PC-9 (cell line): ENCODE data around the gene CDK5RAP3. TPM values are rescaled to one million over a fixed set of nuclear protein-coding genes. Genes with fewer than 3 reads are reported as not detected.
A peak's percentile ranks its signal among the peaks of the same experiment; 100 is the strongest.

Source experiments
- Bru-seq: library from RNA; stranded (reverse); fragments of 400-500 nt; gene quantifications from one replicate; lab custom pipeline; 2021; lab: Mats Ljungman, UMichigan
- BruChase-seq, 2 experiments: library from RNA; stranded (reverse); fragments of 400-500 nt; gene quantifications; one replicate each; lab custom pipeline; 2021; lab: Mats Ljungman, UMichigan
- BruUV-seq: library from RNA; stranded (reverse); fragments of 400-500 nt; replicated peaks from 2 replicates; lab custom pipeline; 2021; lab: Mats Ljungman, UMichigan
- CTCF ChIA-PET: fragments of 300-600 bp; sonication (Branson Sonifier 250); formaldehyde crosslinking; loops from one replicate; lab custom pipeline; 2022; ENCODE audit warnings: antibody characterized with exemption; lab: Charles Lee
- POLR2A ChIA-PET: fragments of 300-600 bp; sonication (Branson Sonifier 250); formaldehyde crosslinking; loops from one replicate; lab custom pipeline; 2022; ENCODE audit warnings: antibody characterized with exemption; ENCODE audit not compliant: unreplicated experiment; lab: Charles Lee
- DNase-seq, 2 experiments: peaks; one replicate each; pipeline versions ENCODE4 v3.0.0 to v3.0.0-alpha.2; 2015 to 2022; ENCODE audit warnings: mixed read lengths in 1 of 2
- H2AFZ ChIP-seq: fragments of 200-600 bp; sonication (generic); 2 replicates; pipeline ENCODE4 v1.8.1; 2017; ENCODE audit warnings: antibody characterized with exemption
- H3F3A ChIP-seq: fragments of 200-600 bp; sonication (generic); 2 replicates; pipeline ENCODE4 v1.8.1; 2017; ENCODE audit warnings: antibody characterized with exemption, mild to moderate bottlenecking, low read depth; ENCODE audit not compliant: insufficient read depth
- H3K27ac ChIP-seq: fragments of 200-600 bp; sonication (generic); 2 replicates; pipeline ENCODE4 v1.6.1; 2016; ENCODE audit warnings: mixed run types
- H3K27me3 ChIP-seq: fragments of 200-600 bp; sonication (generic); 2 replicates; pipeline ENCODE4 v1.6.1; 2016; ENCODE audit warnings: low read depth, mixed run types; ENCODE audit not compliant: insufficient read depth
- H3K36me3 ChIP-seq: fragments of 200-600 bp; sonication (generic); 2 replicates; pipeline ENCODE4 v1.6.1; 2016; ENCODE audit warnings: low read depth, mixed run types
- H3K4me1 ChIP-seq: fragments of 200-600 bp; sonication (generic); replicated peaks from 2 replicates; pipeline ENCODE4 v1.6.1; 2016; ENCODE audit warnings: mixed run types; ENCODE audit not compliant: insufficient read depth
- H3K4me2 ChIP-seq: fragments of 200-600 bp; sonication (generic); 2 replicates; pipeline ENCODE4 v1.6.1; 2017; ENCODE audit warnings: mixed run types
- H3K4me3 ChIP-seq: fragments of 200-600 bp; sonication (generic); 2 replicates; pipeline ENCODE4 v1.6.1; 2016; ENCODE audit warnings: mixed run types
- H3K79me2 ChIP-seq: fragments of 200-600 bp; sonication (generic); 2 replicates; pipeline ENCODE4 v1.6.1; 2017; ENCODE audit warnings: low read depth, mixed run types
- H3K9me2 ChIP-seq: fragments of 200-600 bp; sonication (generic); 2 replicates; pipeline ENCODE4 v1.8.1; 2017; ENCODE audit warnings: mild to moderate bottlenecking; ENCODE audit not compliant: insufficient read depth
- H3K9me3 ChIP-seq: fragments of 200-600 bp; sonication (generic); 2 replicates; pipeline ENCODE4 v1.8.1; 2016; ENCODE audit warnings: low read depth; ENCODE audit not compliant: insufficient read depth
- H4K20me1 ChIP-seq: fragments of 200-600 bp; sonication (generic); 2 replicates; pipeline ENCODE4 v1.8.1; 2017; ENCODE audit not compliant: insufficient read depth
- CTCF ChIP-seq: fragments of 200-600 bp; sonication (generic); conservative IDR thresholded peaks from 2 replicates; pipeline ENCODE4 v1.6.1; 2017; ENCODE audit warnings: mixed run types, antibody characterized with exemption, mild to moderate bottlenecking, moderate library complexity
- EZH2 ChIP-seq: fragments of 200-600 bp; sonication (generic); IDR thresholded peaks from 2 replicates; pipeline ENCODE4 v1.8.0; 2017; ENCODE audit warnings: antibody characterized with exemption, low read depth
- intact Hi-C: fragments of 100-400 bp; cut with micrococcal nuclease; formaldehyde crosslinking; loops from one replicate; pipeline ENCODE4 v1.10.0; 2022; ENCODE audit not compliant: unreplicated experiment
- long read RNA-seq: library from polyadenylated mRNA; stranded (forward); transcript quantifications from one replicate; pipeline ENCODE4 v2.0.0, GENCODE V29; 2022
- total RNA-seq: library from RNA; stranded (reverse); gene quantifications from 2 replicates; pipeline ENCODE4 v1.2.3, GENCODE V29; 2021

The CDK5RAP3 gene
- total RNA-seq (147 and 195 TPM in 2 replicates), Bru-seq, nascent RNA (percentile 54 among the genes with signal in this experiment), BruChase-seq, experiment 1, labeled RNA remaining after a 2-hour chase (percentile 72 among the genes with signal in this experiment), BruChase-seq, experiment 2, labeled RNA remaining after a 6-hour chase (percentile 79 among the genes with signal in this experiment)
- long read RNA-seq, transcript CDK5RAP3-231 (12 exons, 2,759 nt), result minor isoform, 36 of 205 reads
- long read RNA-seq, transcript CDK5RAP3-201 (14 exons, 1,866 nt), result major isoform, 114 of 205 reads
- long read RNA-seq, partial matches to known transcripts, result 26 of 205 reads
- long read RNA-seq, other reads (novel, unspliced or antisense), result 28 of 205 reads

GRCh38 chr17:47970725-47971499, at the start of gene CDK5RAP3:
Gene CDK5RAP3 (plus strand): TSS chr17:47971113. CDS start chr17:47971147, 34 bp downstream.
- Histone ChIP-seq H3K79me2 (peaks cover 20% of the 10 kb centered on the region), H3K4me1 (peaks cover 52% of the 10 kb centered on the region), H3K4me3 (peak within 1 kb of the TSS; percentile 78), H3K9me3 (no peaks in the 10 kb centered on the region), H3F3A (peaks cover 33% of the 10 kb centered on the region; the same call in 1 of the 2 replicates), H3K4me2 (peak within 1 kb of the TSS; percentile 91), H2AFZ (peak within 1 kb of the TSS; percentile 81), H3K27ac (peak within 1 kb of the TSS; percentile 60), H3K9me2 (no peaks in the 10 kb centered on the region), H4K20me1 (no peaks in the 10 kb centered on the region), H3K36me3 (peaks cover 11% of the 10 kb centered on the region; the same call in 1 of the 2 replicates), H3K27me3 (no peaks in the 10 kb centered on the region)
- intact Hi-C loops, result loop anchor here (1.0 to 2.0 kb wide), 3 partner anchors 22 to 130 kb away; partner anchors contain the start of genes SCRN2 and SP2
- no TSS peak for BruUV-seq
- DNase-seq, result peak; percentile 97 to 99
- TF ChIP-seq EZH2, result no peak
- peak; percentile 90 for TF ChIP-seq CTCF
- POLR2A ChIA-PET, result interaction anchor here (0.6 to 1.5 kb wide), 8 partner anchors 11 to 1537 kb away, joined by 3 to 18 read pairs (median 3); no protein-coding TSS in a partner anchor
- CTCF ChIA-PET, result interaction anchor here (0.6 to 1.3 kb wide), 16 partner anchors 10 to 361 kb away, joined by 3 to 13 read pairs (median 4); partner anchors contain the start of genes PNPO, PRR15L, SCRN2 and SP6

GRCh38 chr17:47924785-47925677, 45.9 kb upstream of the CDK5RAP3 start:
- Histone ChIP-seq H3K36me3 (no peaks in the 10 kb centered on the region), H3K27me3 (no peaks in the 10 kb centered on the region), H3K79me2 (no peaks in the 10 kb centered on the region), H3K4me3 (no peak overlapping the region), H3F3A (peaks cover under 1% of the 10 kb centered on the region), H3K9me3 (no peaks in the 10 kb centered on the region), H3K4me2 (no peak overlapping the region), H4K20me1 (no peaks in the 10 kb centered on the region; the same call in 1 of the 2 replicates), H3K4me1 (no peaks in the 10 kb centered on the region), H3K27ac (no peak overlapping the region), H3K9me2 (no peaks in the 10 kb centered on the region), H2AFZ (no peak overlapping the region)
- ChIA-PET CTCF (interaction anchor here (0.6 kb wide), 1 partner anchor 14 kb away, joined by 3 read pairs; no protein-coding TSS in a partner anchor), POLR2A (no interaction called here)
- intact Hi-C loops, result no loop called here
- no peak for DNase-seq
- BruUV-seq, result no TSS peak
- TF ChIP-seq EZH2, result no peak
- no peak for TF ChIP-seq CTCF
